Measurements from ENCODE around the gene TMEM191B.
"Not testable (repeated sequence)": the region's sequence is repeated elsewhere in the genome, so short reads cannot be mapped to it uniquely, and the experiment has no call there.

TMEM191B gene

GRCh38 chr22:18527752-18528596, at the start of gene TMEM191B:
Gene TMEM191B, plus strand, starts transcription at chr22:18527802. Its CDS starts 179 bp downstream, at chr22:18527981.
- not testable (repeated sequence) for DNase-seq

- not testable (repeated sequence) for DNase-seq
Observed at GRCh38 chr22:18496227-18496626, 31.4 kb upstream of the TMEM191B start.

- not testable (repeated sequence) for DNase-seq
Observed at GRCh38 chr22:18511327-18511726, 16.3 kb upstream of the TMEM191B start.

GRCh38 chr22:18512378-18512777, 15.2 kb upstream of the TMEM191B start:
- not testable (repeated sequence) for DNase-seq

- DNase-seq: not testable (repeated sequence)
Observed at GRCh38 chr22:18513454-18513853, 14.1 kb upstream of the TMEM191B start.

- not testable (repeated sequence) for DNase-seq
Observed at GRCh38 chr22:18518061-18518460, 9.5 kb upstream of the TMEM191B start, which contains the start of gene GGTLC3. Gene GGTLC3, minus strand, starts transcription at chr22:18518161. Its CDS starts 264 bp downstream, at chr22:18517897.

GRCh38 chr22:18522762-18523161, 4.8 kb upstream of the TMEM191B start:
- DNase-seq: not testable (repeated sequence)

GRCh38 chr22:18523328-18523727, 4.3 kb upstream of the TMEM191B start:
- not testable (repeated sequence) for DNase-seq

GRCh38 chr22:18528597-18529415, 1.2 kb downstream of the TMEM191B start:
- DNase-seq: not testable (repeated sequence)

- DNase-seq: not testable (repeated sequence)
Observed at GRCh38 chr22:18529416-18530145, 2.0 kb downstream of the TMEM191B start.

GRCh38 chr22:18533633-18534032, 6.0 kb downstream of the TMEM191B start:
- not testable (repeated sequence) for DNase-seq

- not testable (repeated sequence) for DNase-seq
Observed at GRCh38 chr22:18534315-18534714, 6.7 kb downstream of the TMEM191B start.

GRCh38 chr22:18539994-18540393, 12.4 kb downstream of the TMEM191B start:
- DNase-seq: not testable (repeated sequence)

- not testable (repeated sequence) for DNase-seq
Observed at GRCh38 chr22:18543400-18543799, 15.8 kb downstream of the TMEM191B start.

GRCh38 chr22:18544615-18545014, 17.0 kb downstream of the TMEM191B start:
- not testable (repeated sequence) for DNase-seq

- DNase-seq: not testable (repeated sequence)
Observed at GRCh38 chr22:18549458-18550179, 22.0 kb downstream of the TMEM191B start.

- not testable (repeated sequence) for DNase-seq
Observed at GRCh38 chr22:18551046-18551445, 23.4 kb downstream of the TMEM191B start.

GRCh38 chr22:18552839-18553597, 25.4 kb downstream of the TMEM191B start:
- not testable (repeated sequence) for DNase-seq

- DNase-seq: not testable (repeated sequence)
Observed at GRCh38 chr22:18554280-18555256, 27.0 kb downstream of the TMEM191B start.

- DNase-seq: not testable (repeated sequence)
Observed at GRCh38 chr22:18558516-18558915, 30.9 kb downstream of the TMEM191B start.

Measured in SHP77 (cell line).